Fibroblast of peridontal ligament (primary cell): ENCODE measurements around the gene DDX10.
"Not testable (repeated sequence)": the region's sequence is repeated elsewhere in the genome, so short reads cannot be mapped to it uniquely, and the experiment has no call there.

Experiments
- DNase-seq: peaks from one replicate; pipeline ENCODE4 v3.0.0-alpha.2; 2010; ENCODE audit errors: extremely low read depth

Gene DDX10

GRCh38 chr11:108823960-108824359 lies 159.1 kb downstream of the DDX10 start:
- not testable (repeated sequence) for DNase-seq

DNA sequence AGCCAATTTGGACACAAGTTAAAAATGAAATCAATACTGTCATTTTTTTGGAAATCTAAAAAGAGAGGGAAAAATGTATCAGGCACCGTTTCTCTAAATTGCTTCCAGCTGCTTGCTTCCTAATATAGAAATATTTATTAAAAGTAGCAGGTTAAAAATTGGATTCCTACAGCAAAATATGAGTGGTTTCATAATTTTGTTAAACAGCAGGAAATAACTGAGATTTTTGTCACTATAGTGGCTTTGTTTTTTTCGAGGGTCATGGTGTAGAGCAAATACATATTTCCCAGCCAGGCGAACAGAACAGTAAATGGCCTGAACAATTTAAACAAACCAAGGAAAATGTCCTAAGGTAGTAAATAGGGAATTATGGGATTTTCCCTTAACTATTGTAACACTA lies 159.7 kb downstream of the DDX10 start:
- no peak for DNase-seq

GRCh38 chr11:108825381-108825780 lies 160.5 kb downstream of the DDX10 start:
- DNase-seq: no peak

- no peak for DNase-seq
These were observed 161.3 kb downstream of the DDX10 start for GRCh38 chr11:108826136-108826535.

DNA sequence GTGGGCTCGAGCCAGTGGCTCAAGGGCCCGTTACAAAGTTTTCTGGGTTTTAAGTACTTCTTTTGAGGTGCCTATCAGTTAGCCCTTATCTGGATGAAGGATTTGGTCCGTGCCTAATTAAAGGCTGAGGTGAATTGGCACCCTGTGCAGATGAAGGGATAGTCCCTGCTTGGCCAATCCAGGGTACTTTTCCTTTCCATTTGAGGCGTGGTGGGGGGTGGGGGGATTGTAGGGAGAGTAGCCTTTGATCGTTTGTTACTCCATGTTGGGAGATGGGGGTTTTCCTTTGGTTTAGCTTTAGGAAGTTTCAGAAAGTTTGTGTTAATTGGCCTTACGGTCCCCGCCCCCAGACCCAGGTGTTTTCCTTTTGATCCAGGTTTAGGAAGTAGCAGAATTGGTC lies 170.8 kb downstream of the DDX10 start:
- no peak for DNase-seq

- DNase-seq: no peak
These were observed 171.7 kb downstream of the DDX10 start for GRCh38 chr11:108836541-108836940.

- no peak for DNase-seq
These were observed 173.4 kb downstream of the DDX10 start for GRCh38 chr11:108838102-108838791.

GRCh38 chr11:108838792-108839105 lies 173.9 kb downstream of the DDX10 start:
- DNase-seq: no peak

GRCh38 chr11:108846009-108846408 lies 181.1 kb downstream of the DDX10 start:
- DNase-seq: no peak

DNA sequence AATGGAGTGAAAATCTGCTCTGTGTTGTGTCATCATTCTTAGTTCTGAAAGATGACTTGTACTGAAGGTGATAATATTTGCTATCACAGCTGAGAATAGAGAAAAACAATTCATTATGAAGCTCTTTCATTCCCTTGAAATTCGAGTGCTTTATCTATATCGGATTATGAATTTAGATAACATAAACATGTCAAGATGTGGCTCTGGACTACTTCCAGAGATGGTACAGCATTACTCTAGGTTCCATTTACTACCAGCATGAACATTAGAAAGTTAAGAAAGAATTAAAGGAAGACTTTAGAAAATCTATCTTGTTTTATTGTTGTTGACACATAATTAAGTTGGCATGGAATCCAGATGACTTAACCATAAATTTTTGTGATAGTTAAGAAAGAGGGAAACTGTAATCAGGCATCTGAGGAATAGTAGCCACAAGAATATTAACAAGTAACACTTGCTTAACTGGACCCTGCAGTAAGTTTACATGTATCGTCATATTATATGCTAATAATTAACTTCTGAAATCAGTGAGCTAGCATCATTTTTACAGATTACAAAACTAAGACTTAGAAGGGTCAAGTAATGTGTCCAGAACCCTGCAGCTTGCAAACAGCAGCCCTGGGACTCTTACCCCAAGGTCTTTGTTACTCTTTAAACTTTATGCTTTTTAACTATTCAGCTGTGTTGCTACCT lies 182.6 kb downstream of the DDX10 start:
- DNase-seq: no peak

- no peak for DNase-seq
These were observed 186.9 kb downstream of the DDX10 start for GRCh38 chr11:108851781-108852180.

- DNase-seq: peak; percentile 60
These were observed 187.8 kb downstream of the DDX10 start for GRCh38 chr11:108852701-108853100.

DNA sequence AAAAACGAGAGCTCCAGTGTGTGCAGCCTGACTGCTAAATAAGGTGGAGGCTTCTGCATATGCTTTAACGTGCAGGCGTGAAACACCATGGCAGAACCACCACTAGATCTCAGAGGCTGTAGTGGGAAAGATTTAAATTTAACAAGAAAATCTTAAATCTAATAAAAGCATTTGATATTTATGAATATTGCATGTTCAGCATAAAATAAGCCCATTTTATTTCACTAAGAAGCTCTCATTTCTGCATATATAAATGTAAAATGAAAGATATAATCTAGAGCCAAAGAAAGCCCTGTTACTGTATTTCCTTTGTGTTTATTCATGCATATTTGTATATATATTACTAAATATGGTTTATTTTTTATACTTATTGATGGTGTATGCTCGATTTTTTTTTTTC lies 188.3 kb downstream of the DDX10 start:
- DNase-seq: no peak

GRCh38 chr11:108853864-108854263 lies 189.0 kb downstream of the DDX10 start:
- DNase-seq: peak; percentile 8

DNA sequence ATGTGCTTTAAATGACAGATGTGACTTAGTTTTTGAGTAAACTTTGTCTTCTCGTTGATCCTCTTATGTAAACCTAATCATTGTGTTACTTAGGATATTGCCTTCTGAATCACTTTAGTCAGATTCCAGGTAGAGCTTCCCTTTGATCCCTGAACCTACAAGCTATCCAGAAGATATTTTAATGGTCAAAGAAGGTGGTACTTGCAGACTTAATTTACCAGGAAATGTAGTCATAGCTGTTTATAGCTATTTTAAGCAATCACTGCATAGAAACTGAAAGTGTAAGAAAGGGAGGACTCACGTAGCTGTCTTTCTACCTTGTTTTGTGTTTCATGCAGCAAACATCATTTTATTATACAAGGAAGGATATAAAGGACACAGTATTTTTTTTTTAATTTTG lies 189.5 kb downstream of the DDX10 start:
- peak; percentile 44 for DNase-seq

DNA sequence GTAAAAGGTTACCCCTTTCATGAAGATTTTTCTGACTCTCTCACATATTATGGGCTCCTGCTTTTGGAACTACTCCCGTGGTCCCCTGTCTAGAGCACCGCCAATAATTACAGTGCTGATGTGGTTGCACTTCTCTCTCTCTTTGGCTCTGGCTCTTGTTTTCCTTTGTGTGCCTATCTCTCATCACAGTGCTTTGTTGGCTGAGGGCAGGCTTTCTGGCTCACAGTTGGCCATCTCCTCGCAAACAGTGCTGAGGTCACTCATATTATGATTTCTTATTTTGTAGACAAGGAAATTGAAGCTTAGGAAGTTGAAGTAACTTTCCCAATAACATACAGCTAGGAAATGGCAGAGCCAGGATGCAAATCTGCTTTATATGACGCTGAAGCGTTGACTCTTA lies 192.5 kb downstream of the DDX10 start:
- no peak for DNase-seq

GRCh38 chr11:108858622-108859021 lies 193.8 kb downstream of the DDX10 start:
- no peak for DNase-seq

DNA sequence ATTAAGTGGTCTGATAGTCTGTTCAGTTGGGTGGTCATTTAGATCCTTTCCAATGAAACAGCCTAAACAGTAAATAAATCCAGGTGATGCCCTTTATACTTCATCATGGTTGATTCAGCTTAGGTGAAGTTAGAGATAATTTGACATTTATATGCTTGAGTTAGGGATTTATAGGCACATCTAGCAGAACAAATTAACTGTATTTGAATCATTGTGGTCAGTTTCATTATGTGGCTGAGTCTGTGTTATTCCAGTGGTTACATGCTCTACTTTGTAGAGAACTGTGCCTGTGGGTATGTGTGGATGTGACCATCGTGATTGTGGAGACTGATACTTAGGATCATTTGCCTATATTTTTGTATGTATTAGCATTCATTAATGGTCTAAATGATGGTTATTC lies 194.6 kb downstream of the DDX10 start:
- no peak for DNase-seq

DNA sequence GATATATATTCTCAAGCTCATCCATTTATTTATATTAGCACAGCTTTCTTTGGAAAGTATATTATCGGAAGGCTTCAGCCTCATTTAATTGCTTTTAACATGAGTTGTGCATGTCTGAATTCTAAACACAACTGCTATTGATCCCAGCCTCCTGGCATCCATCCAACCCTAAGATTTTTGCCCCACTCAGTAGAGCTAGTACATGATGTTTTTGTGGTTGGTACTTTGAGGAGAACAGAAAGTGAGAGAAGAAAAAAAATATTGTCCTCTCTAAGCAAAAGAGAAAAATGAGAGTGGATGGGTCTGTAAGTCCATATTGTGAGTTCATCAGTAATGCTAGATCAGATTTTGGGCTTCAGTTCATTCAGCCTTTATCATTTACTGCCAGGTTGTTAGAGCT lies 198.7 kb downstream of the DDX10 start:
- DNase-seq: no peak

GRCh38 chr11:108865406-108865805 lies 200.5 kb downstream of the DDX10 start:
- no peak for DNase-seq

- no peak for DNase-seq
These were observed 201.9 kb downstream of the DDX10 start for GRCh38 chr11:108866781-108867180.

DNA sequence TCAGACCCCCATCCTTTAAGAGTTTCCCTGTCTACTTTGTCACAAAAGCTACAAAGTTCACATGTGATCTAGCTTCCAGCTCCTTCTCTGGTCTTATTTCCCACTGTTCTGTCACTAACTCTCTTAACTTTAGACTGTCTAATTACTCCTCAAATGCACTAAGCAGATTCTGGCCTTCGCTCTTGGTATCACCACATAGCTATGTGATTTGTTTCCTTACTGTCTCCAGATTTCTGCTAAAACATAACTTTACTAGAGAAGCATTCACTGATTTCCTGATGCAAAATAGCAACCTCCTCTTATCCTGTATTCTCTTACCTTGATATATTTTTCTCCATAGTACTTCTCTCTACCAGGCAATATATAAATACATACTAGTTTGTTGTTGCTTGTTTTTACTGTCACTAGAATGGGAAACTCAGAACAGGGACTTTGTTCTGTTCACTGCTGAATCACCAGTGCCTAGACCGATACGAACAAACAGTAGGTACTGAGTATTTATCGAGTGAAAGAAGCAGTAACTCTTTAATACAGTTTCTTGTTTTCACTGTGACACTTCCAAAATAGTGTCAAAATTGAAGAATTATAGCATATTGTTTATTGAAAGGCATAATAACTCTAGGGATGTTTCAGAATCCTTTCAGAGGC lies 205.6 kb downstream of the DDX10 start:
- DNase-seq: peak; percentile 78

- peak; percentile 71 for DNase-seq
These were observed 206.3 kb downstream of the DDX10 start for GRCh38 chr11:108871152-108871551.
